DOHH2 (cell line): ENCODE data around the gene MYO18B.

ENCODE experiments used
- CTCF ChIP-seq: fragments of 200-600 bp; sonication (generic); IDR thresholded peaks from one replicate; pipeline ENCODE4 v1.5.1; 2014; ENCODE audit warnings: antibody characterized with exemption, mild to moderate bottlenecking, low read depth, low read length; ENCODE audit not compliant: poor library complexity, severe bottlenecking
- EZH2phosphoT487 ChIP-seq: fragments of 200-600 bp; sonication (generic); IDR thresholded peaks from 2 replicates; pipeline ENCODE4 v1.6.1; 2017; ENCODE audit warnings: borderline replicate concordance, mild to moderate bottlenecking, antibody characterized with exemption, low read length, moderate library complexity, mixed read lengths

GRCh38 chr22:25899566-25899965 is 157.6 kb downstream of the MYO18B start:
- TF ChIP-seq CTCF (no peak), EZH2phosphoT487 (no peak)
